Activated CD8-positive, alpha-beta memory T cell treated with anti-CD3 and anti-CD28 coated beads, Interleukin-2, amount 10 ng/mL, durations not matched to agents 7 days and 5 days (primary cell): ENCODE results near the gene SREBF1. TPM values are rescaled to one million over a fixed set of nuclear protein-coding genes. Genes with fewer than 3 reads are reported as not detected.

Experiments
- ATAC-seq: fragments of 150-1000 bp; cut with Tn5 transposase; one replicate; pipeline ENCODE4 v1.10.0; 2021; ENCODE audit warnings: moderate library complexity
- CTCF ChIA-PET: fragments of 350-600 bp; sonication (Branson Sonifier 250); formaldehyde crosslinking; loops from one replicate; lab custom pipeline; 2021; ENCODE audit warnings: antibody characterized with exemption; lab: Charles Lee
- DNase-seq: peaks from one replicate; pipeline ENCODE4 v3.0.0-alpha.2; 2020
- H3K27ac Mint-ChIP-seq: one replicate; pipeline ENCODE4 v1.8.0; 2021; ENCODE audit warnings: mild to moderate bottlenecking, mixed read lengths
- H3K27me3 Mint-ChIP-seq: one replicate; pipeline ENCODE4 v1.8.0; 2021; ENCODE audit warnings: mixed read lengths
- H3K36me3 Mint-ChIP-seq: one replicate; pipeline ENCODE4 v1.8.0; 2021; ENCODE audit warnings: mild to moderate bottlenecking, mixed read lengths
- H3K4me1 Mint-ChIP-seq: one replicate; pipeline ENCODE4 v1.8.0; 2021; ENCODE audit warnings: mixed read lengths
- H3K4me3 Mint-ChIP-seq: one replicate; pipeline ENCODE4 v1.8.0; 2021; ENCODE audit warnings: mild to moderate bottlenecking, moderate library complexity, mixed read lengths
- H3K9me3 Mint-ChIP-seq: one replicate; pipeline ENCODE4 v1.8.0; 2022; ENCODE audit warnings: low read depth, mixed read lengths
- total RNA-seq, 2 experiments: library from RNA; stranded (reverse); gene quantifications; one replicate each; pipeline ENCODE4 v1.2.3, GENCODE V29; 2021

SREBF1 gene
- 100 to 1,000 TPM in 1 of 2 experiments, 10 to 100 TPM in 1; 90.6 to 184 TPM for total RNA-seq

DNA sequence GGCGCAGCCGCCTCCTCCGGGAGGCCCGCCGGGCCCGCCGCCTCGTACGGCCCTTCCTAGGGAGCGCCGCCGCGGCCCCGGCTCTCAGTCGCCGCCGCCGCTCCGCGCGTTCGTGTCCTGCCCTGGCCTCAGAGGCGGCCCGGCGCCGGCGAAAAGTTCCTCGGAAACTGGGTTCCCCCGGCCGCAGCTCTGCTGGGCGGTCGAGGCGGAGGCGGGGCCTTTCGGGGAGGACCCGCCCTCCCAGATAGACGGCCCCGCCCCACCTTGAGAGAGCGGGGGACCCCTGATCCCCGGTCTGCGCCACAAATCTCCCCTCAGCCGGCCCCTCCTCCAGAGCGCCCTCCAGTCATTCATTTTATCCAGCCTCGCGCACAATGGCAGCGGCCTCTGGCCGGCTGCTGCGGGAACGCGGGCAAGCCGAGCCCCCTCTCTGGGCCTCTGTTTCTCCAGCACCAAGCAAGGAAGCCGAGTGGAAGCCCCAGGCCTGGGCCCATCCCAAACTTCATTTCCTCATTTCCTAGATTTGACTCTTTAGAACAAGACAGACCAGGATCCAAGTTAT, at the start of gene SREBF1:
TSS of gene SREBF1 (minus strand) at position 169 of the 562 bp plus-strand sequence. CDS start 169 bp downstream, outside the sequence.
- peak within 1 kb of the TSS; percentile 85 for H3K4me3 Mint-ChIP-seq
- peak within 1 kb of the TSS; percentile 95 for H3K27ac Mint-ChIP-seq

DNA sequence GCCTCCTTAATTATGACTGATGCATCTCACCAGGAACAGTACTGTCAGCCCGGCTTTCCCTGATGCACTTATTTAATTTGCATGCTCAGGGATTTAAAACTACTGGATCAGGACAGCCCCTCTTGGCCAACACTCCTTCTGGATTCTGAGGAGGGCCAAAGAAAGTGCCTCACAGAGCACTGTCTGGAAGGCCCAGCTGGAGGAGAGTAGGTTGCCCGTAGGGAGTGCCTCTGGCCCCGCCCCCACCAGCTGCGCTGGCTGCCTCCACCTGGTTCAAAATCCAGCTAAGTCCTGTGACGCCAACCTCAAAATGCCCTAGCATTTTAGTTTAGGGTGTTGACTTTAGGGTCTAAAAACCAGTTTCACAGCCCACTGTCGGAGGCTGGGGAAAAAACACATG, 49.4 kb upstream of the SREBF1 start:
- H3K36me3 Mint-ChIP-seq: no peaks in the 10 kb centered on the region
- ATAC-seq: no peak

More for the DNA sequence above, at the start of gene SREBF1:
- DNase-seq (peak; percentile 80), ATAC-seq (peak; percentile 40)
- no peaks in the 10 kb centered on the region for H3K9me3 Mint-ChIP-seq
- CTCF ChIA-PET: interaction anchor here (0.9 to 4.2 kb wide), 16 partner anchors 10 to 196 kb away, joined by 3 to 34 read pairs (median 4); no protein-coding TSS in a partner anchor
- H3K36me3 Mint-ChIP-seq: peaks cover 13% of the 10 kb centered on the region
- no peaks in the 10 kb centered on the region for H3K27me3 Mint-ChIP-seq
- peaks cover 74% of the 10 kb centered on the region for H3K4me1 Mint-ChIP-seq

DNA sequence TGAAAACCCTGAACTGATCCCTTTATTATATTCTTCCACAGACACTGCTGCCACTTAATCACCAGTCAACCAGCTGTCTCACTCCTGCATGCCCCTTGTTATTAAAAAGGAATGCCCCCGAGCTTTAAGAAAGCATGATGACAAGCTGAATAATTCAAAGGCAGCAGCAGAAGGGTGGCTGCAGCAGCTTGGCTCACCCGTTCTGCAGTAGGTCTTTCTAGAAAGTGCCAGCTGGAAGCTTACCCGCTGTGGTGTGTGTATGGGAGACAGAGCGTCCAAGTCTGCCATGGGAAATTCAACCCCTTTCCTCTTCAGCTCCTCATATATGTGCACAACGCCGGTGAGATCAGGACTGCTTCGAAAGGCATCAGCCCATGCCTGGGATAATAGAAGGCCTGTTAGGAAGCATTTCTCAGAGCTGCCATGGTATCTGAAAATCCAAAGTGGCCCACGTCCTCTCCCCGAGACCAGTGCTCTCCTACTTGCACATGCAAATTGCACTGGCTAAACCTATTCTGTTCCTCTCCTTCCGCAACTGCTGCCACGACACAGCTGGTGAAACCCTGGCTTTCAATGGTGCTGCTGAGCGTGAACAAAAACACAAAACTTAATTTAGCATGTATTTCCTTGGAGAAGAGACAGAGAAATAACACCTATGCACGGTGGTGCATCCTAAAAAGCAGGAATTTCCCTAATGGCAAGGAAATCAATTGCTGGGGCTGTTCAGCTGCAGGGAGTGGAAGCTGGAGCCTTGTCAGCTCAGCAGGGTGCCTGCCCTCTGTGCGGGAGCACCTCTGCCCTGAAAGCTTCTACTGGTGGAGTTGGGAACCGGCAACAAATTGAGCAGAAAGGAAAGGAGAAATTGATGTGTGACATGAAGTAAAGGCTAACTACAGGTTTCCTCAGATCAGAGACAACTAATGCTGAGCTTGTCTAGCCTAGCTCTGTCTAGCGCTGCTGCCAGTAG, 47.9 kb upstream of the SREBF1 start:
- H3K36me3 Mint-ChIP-seq: no peaks in the 10 kb centered on the region
- H3K4me3 Mint-ChIP-seq: no peak overlapping the region
- DNase-seq (no peak), ATAC-seq (no peak)
- H3K4me1 Mint-ChIP-seq: no peaks in the 10 kb centered on the region
- CTCF ChIA-PET: interaction anchor here (0.9 to 2.4 kb wide), 4 partner anchors 24 to 149 kb away, joined by 3 to 9 read pairs (median 4); no protein-coding TSS in a partner anchor
- no peaks in the 10 kb centered on the region for H3K27me3 Mint-ChIP-seq
- no peak overlapping the region for H3K27ac Mint-ChIP-seq
- H3K9me3 Mint-ChIP-seq: no peaks in the 10 kb centered on the region

More for the DNA sequence above, 49.4 kb upstream of the SREBF1 start:
- Mint-ChIP-seq H3K9me3 (no peaks in the 10 kb centered on the region), H3K4me1 (no peaks in the 10 kb centered on the region), H3K4me3 (no peak overlapping the region), H3K27ac (no peak overlapping the region), H3K27me3 (no peaks in the 10 kb centered on the region)
- DNase-seq: no peak
- CTCF ChIA-PET: no interaction called here

DNA sequence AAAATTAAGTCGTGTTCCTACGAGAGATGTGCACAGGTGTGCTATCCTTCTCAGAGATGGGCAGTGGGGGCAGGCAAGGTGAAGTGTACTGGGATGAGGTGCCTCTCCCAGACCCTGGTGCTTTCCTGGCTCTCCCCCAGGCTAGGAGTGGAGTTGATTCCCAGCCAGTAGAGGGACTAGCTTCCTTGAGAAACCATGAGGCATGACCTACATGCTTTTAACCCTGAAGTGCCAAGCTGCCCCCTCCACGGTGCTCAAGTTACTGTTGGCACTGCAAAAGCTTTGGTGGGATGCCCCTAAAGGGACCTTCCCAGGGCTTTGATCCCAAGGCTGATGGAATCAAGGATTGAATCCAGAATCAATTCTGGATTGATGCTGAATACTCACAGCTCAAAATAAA, 47.0 kb upstream of the SREBF1 start:
- H3K36me3 Mint-ChIP-seq: no peaks in the 10 kb centered on the region
- H3K27me3 Mint-ChIP-seq: no peaks in the 10 kb centered on the region
- no peak for ATAC-seq
- CTCF ChIA-PET: interaction anchor here (0.9 to 2.4 kb wide), 4 partner anchors 23 to 150 kb away, joined by 3 to 9 read pairs (median 4); no protein-coding TSS in a partner anchor
- H3K9me3 Mint-ChIP-seq: no peaks in the 10 kb centered on the region
- H3K27ac Mint-ChIP-seq: no peak overlapping the region
- no peak overlapping the region for H3K4me3 Mint-ChIP-seq
- no peak for DNase-seq
- H3K4me1 Mint-ChIP-seq: no peaks in the 10 kb centered on the region

DNA sequence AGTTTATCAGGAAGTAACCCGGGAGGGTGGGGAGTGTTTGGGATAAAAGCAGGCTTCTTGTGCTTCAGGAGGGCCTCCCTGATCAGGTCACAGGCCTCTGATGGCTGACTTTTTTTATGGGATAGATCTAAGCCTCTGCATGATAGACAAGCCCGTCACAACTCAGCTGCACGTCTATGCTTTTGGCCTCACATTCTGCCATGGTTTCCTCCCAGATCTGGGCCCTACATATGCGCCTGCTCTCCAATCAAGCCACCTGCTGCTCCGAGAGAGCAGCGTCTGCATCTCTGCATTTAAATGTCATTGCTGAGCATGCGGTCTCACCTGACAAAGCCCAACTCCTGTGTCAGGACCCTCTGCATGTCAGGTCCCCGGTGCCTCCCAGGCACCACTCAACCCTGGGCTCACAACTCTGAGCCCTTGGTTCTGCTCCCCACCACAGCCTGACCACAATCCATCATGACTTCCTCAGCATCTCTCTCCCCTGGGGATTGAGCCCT, 45.3 kb upstream of the SREBF1 start:
- CTCF ChIA-PET: no interaction called here
- DNase-seq (no peak), ATAC-seq (no peak)
- H3K27ac Mint-ChIP-seq: no peak overlapping the region
- H3K36me3 Mint-ChIP-seq: no peaks in the 10 kb centered on the region
- H3K27me3 Mint-ChIP-seq: no peaks in the 10 kb centered on the region
- H3K4me1 Mint-ChIP-seq: no peaks in the 10 kb centered on the region
- H3K9me3 Mint-ChIP-seq: no peaks in the 10 kb centered on the region
- no peak overlapping the region for H3K4me3 Mint-ChIP-seq

DNA sequence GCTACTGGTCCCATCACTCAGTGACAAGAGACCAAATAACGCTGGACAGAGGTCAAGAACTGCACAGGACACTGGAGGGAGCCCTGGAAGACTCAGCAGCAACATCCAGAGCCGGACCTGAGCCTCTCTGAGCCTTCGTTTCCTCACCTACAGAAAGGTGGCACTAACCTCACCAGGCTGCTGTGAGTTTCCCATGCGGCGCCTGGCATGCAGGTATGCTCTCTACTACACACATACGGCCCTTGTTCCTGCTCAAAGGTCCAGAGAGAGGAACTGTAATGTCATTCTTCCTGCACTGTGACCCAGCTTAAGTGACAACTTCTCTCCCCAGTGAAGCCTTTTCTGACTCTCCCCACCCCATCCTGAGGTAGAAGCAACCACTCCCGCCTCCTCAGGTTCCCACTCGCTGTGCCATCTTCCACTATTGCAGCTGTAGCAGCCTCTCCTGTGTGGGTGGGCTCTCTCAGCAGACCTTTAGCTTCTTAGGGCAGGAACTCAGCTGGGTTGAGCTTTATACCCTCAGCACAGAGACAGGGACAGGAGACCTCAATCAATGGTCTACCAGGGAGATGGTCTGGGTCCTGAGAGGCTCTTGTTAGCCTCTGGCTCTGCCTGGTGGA, 43.9 kb upstream of the SREBF1 start:
- Mint-ChIP-seq H3K36me3 (no peaks in the 10 kb centered on the region), H3K4me1 (no peaks in the 10 kb centered on the region), H3K9me3 (no peaks in the 10 kb centered on the region), H3K4me3 (no peak overlapping the region), H3K27ac (no peak overlapping the region), H3K27me3 (no peaks in the 10 kb centered on the region)
- no peak for DNase-seq
- no peak for ATAC-seq
- CTCF ChIA-PET: no interaction called here

- Mint-ChIP-seq H3K27ac (no peak overlapping the region), H3K9me3 (no peaks in the 10 kb centered on the region), H3K4me1 (no peaks in the 10 kb centered on the region), H3K4me3 (no peak overlapping the region), H3K36me3 (no peaks in the 10 kb centered on the region), H3K27me3 (no peaks in the 10 kb centered on the region)
- ATAC-seq (no peak), DNase-seq (no peak)
- CTCF ChIA-PET: interaction anchor here (0.7 to 1.2 kb wide), 2 partner anchors 42 to 394 kb away, joined by 3 to 4 read pairs; no protein-coding TSS in a partner anchor
Measured at GRCh38 chr17:17877529-17878358, 41.0 kb upstream of the SREBF1 start.

DNA sequence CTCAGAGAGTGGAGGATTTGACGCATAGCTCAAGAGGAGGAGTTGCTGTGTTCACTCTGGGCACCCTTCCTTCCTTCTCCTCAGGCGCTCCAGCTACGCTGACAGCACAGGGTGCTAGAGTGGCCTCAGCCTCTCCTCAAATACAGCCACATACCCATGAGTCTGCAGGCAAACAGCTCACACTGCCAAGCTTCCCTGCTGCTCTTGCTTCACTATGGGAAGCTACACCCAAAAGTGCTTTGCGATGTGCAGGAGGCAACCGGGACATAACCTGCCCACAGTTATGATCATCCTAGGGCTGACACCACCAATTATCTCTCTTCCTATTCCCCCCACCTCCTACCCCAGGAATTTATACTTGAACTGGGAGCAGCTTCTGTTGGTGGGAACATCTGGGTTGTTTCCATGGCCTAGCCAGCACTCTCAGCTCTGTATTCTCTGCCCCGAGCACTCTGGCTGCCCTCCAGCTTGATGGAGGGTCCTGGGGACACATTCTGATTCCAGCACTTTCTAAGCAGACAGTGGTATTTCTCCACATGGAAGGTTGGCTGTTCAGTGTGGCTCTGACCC, 40.3 kb upstream of the SREBF1 start:
- ATAC-seq: no peak
- CTCF ChIA-PET: interaction anchor here (0.7 to 1.2 kb wide), 2 partner anchors 42 to 393 kb away, joined by 3 to 4 read pairs; no protein-coding TSS in a partner anchor
- DNase-seq: no peak
- H3K4me1 Mint-ChIP-seq: no peaks in the 10 kb centered on the region
- no peaks in the 10 kb centered on the region for H3K36me3 Mint-ChIP-seq
- no peak overlapping the region for H3K27ac Mint-ChIP-seq
- no peaks in the 10 kb centered on the region for H3K9me3 Mint-ChIP-seq
- no peaks in the 10 kb centered on the region for H3K27me3 Mint-ChIP-seq
- no peak overlapping the region for H3K4me3 Mint-ChIP-seq

- Mint-ChIP-seq H3K36me3 (no peaks in the 10 kb centered on the region), H3K27ac (no peak overlapping the region), H3K4me1 (no peaks in the 10 kb centered on the region), H3K9me3 (no peaks in the 10 kb centered on the region), H3K27me3 (no peaks in the 10 kb centered on the region), H3K4me3 (no peak overlapping the region)
- CTCF ChIA-PET: interaction anchor here (1.1 kb wide), 1 partner anchor 17 kb away, joined by 6 read pairs; no protein-coding TSS in a partner anchor
- DNase-seq (no peak), ATAC-seq (no peak)
Measured at GRCh38 chr17:17874478-17874877, 37.7 kb upstream of the SREBF1 start.

DNA sequence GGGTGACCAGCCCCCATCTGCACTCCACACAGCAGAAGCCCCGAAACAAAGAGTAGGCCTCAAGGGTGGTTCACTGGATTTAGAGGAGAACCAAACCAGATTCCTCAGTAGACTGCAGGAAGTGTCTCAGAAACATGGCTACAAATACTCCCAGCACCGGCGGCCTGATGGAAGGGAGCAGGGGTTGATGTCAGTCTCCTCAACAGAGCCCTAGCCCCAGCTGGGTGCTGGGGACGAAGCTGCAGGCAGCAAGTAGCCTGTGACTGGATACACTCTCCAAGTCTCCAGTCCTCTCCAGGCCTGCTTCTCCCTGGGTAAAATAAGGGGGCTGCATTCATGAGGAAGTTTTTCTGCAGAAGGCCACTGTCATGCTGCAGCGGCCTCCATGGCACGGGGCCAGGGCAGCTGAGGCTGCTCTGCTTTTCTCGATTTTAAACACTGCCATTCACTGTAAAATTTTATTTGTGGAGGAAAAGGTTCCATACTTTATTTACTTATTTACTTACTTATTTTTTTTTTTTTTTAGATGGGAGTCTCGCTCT, 36.7 kb upstream of the SREBF1 start:
- Mint-ChIP-seq H3K4me1 (no peaks in the 10 kb centered on the region), H3K9me3 (no peaks in the 10 kb centered on the region), H3K27ac (no peak overlapping the region), H3K27me3 (no peaks in the 10 kb centered on the region), H3K36me3 (no peaks in the 10 kb centered on the region), H3K4me3 (no peak overlapping the region)
- no peak for DNase-seq
- no peak for ATAC-seq
- CTCF ChIA-PET: no interaction called here

DNA sequence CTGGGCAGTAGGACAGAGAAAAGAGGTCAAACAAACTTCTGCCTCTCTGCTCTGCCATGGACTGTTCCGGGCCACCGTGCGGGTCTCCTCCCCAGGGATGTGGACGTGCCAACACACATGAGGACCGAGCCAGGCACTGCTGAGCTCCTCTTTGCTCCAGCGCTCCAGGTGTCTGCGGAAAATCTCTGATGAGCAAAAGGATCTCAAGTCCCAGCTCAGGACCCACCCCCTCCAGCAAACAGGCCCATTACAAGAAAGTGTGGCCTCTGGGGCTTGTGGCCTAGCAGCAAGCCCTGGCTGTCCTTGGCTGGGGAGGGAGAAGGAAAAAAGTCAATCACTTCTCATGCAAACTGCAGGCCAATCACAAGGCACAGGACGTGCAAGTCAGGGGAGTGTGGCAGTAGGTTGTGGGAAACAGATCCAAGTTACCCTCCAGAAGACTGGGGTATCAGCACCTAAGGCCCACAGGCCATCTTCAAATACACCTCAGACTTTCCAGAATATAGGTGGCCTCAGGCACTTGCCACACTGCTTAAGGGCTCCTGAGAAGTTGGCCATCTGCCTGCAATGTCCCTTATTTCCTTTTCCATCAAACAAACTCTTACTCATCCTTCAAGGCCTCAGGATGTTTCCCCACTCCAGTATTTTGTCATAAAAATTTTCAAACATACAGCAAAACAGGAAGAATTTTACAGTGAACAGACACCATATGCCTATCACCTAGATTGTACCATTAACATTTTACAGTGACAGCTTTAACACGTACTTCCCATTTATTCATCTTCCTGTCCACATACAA, 36.0 kb upstream of the SREBF1 start:
- Mint-ChIP-seq H3K4me3 (no peak overlapping the region), H3K36me3 (no peaks in the 10 kb centered on the region), H3K27ac (no peak overlapping the region), H3K4me1 (no peaks in the 10 kb centered on the region), H3K9me3 (no peaks in the 10 kb centered on the region), H3K27me3 (no peaks in the 10 kb centered on the region)
- no peak for DNase-seq
- ATAC-seq: no peak
- CTCF ChIA-PET: no interaction called here
